ENCODE data around the gene PON1.

PON1 gene

DNA sequence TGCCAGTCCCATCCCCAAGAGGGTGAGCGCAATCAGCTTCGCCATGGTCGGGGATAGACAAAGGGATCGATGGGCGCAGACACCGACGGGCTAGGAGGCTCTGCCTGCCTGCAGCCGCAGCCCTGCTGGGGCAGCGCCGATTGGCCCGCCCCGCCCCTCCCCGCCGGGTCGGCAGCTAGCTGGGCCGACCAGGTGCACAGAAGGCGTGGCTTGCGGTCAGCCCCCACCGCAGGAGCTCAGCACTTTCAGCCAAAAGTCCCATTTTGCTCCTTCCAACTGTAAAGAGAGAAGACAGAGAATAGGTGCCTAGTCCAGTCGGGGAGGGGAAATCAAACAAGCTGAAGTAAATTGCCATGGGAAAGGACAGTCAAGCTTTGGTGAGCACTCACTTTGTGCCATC lies at the start of gene PON1:
TSS of gene PON1 (minus strand) at position 102 of the 400 bp plus-strand sequence. CDS start at position 45, 57 bp downstream.
- TF ChIP-seq, protein P1, sequence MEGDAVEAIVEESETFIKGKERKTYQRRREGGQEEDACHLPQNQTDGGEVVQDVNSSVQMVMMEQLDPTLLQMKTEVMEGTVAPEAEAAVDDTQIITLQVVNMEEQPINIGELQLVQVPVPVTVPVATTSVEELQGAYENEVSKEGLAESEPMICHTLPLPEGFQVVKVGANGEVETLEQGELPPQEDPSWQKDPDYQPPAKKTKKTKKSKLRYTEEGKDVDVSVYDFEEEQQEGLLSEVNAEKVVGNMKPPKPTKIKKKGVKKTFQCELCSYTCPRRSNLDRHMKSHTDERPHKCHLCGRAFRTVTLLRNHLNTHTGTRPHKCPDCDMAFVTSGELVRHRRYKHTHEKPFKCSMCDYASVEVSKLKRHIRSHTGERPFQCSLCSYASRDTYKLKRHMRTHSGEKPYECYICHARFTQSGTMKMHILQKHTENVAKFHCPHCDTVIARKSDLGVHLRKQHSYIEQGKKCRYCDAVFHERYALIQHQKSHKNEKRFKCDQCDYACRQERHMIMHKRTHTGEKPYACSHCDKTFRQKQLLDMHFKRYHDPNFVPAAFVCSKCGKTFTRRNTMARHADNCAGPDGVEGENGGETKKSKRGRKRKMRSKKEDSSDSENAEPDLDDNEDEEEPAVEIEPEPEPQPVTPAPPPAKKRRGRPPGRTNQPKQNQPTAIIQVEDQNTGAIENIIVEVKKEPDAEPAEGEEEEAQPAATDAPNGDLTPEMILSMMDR (conservative IDR thresholded peaks at IDR 0.05; ENCODE audit: low read length), result no peak
- no peak for DNase-seq (ENCODE audit: low read depth)
- no peak within 1 kb of the TSS for H3K4me3 ChIP-seq (ENCODE audit: low read length)

DNA sequence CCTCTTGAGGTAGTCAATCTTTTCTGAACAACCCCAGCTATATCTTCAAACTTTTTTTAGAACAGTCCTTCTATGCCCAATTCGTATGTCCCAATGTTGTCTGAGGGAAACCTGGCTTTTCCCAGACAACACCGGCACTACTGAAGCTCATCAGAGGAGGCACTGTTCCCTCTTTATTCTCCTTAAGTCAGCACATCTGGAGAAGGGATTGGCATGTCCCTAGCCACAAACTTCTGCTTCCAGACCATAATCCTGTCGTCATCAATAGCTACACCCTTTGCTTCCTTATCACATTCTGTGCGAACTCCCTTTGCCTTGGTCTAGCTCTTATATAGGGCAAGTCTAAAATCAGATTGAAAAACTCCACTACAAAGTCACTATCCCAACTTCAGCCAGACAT lies 49.0 kb upstream of the PON1 start:
- DNase-seq (ENCODE audit: low read depth), result no peak
- no peak overlapping the region for H3K4me3 ChIP-seq (ENCODE audit: low read length)
- TF ChIP-seq, protein P1 (conservative IDR thresholded peaks at IDR 0.05; ENCODE audit: low read length), result 0 out of 2 replicates have a peak, but pooled peaks have one; percentile 2

DNA sequence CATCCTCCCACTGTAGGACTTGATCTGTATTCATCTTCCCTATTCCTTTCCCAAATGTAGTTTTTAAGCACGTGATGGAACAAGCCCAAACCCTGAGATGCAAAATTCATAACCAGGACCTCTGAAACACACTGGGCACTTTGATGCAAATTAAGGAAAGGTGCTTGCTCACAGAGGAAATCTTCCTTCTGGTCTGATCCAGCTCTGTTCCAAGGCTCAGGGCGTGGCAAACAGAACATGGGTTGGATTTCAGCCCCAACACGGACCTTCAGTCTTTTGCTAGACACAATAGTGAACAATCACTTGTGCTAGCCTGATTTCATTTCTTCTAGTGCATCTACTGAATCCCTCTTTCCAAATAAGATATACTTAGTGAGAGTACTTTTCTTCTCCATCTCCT lies 43.9 kb upstream of the PON1 start:
- TF ChIP-seq, protein P1 (conservative IDR thresholded peaks at IDR 0.05; ENCODE audit: low read length), result no peak
- DNase-seq (ENCODE audit: low read depth), result no peak
- H3K4me3 ChIP-seq (ENCODE audit: low read length), result no peak overlapping the region

DNA sequence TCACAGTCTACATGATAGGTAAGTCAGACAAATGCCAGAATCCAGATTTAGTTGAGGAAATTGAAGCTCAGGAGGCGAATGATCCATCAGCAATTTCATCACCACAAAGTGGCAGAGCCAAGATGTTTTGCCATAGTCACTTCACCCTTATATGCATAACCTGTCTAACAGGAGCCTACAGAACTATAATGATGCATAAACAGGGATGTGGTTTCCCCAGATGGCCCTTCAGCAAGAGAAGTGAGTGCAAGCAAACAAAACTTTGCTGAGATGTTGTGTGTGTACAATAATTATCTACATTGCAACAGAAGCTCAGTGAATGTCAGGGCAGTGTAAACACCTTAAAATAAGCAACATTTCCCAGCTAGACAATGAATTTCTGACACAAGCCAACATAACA lies 43.3 kb upstream of the PON1 start:
- H3K4me3 ChIP-seq (ENCODE audit: low read length), result no peak overlapping the region
- TF ChIP-seq, protein P1 (conservative IDR thresholded peaks at IDR 0.05; ENCODE audit: low read length), result no peak
- DNase-seq (ENCODE audit: low read depth), result no peak

DNA sequence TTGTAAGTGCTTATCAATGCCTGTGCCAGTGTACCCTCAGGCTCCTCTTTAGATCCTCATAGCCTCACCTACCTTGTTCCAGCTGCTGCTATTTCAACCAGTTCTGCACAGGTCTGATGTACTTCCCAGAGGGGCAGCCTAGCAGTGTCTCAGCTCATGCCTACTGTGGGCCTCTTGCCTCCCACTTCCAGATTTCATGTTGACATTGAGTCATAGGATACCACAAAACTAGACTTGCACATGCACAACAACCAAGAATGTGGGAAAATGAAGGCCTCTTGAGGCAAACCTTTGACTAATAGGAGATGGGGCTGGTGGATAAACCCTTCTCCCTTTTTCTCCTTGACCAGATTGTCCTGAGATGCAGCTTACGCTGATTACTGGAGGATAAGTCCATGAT lies 40.8 kb upstream of the PON1 start:
- H3K4me3 ChIP-seq (ENCODE audit: low read length), result no peak overlapping the region
- no peak for DNase-seq (ENCODE audit: low read depth)
- TF ChIP-seq, protein P1 (conservative IDR thresholded peaks at IDR 0.05; ENCODE audit: low read length), result no peak

DNA sequence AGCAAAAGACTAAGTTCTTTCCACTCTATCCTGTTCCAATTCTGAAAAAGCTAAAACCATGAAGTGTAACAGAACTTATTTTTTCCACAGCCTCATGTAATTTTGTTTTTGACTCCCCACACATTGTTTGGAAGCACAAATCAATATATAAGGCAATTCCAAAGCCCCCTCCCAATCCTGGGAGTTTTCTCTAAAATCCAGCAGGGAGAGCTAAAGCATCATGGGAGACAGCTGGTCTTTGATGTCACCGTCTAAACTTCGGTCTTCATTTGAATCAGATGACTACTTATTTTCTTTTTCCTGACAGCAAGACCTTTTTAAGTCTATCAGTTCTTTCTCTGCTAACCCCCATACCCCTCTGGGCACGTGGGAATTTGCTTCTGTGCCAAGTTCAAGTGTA lies 33.3 kb upstream of the PON1 start:
- DNase-seq (ENCODE audit: low read depth), result no peak
- TF ChIP-seq, protein P1 (conservative IDR thresholded peaks at IDR 0.05; ENCODE audit: low read length), result no peak
- H3K4me3 ChIP-seq (ENCODE audit: low read length), result no peak overlapping the region

DNA sequence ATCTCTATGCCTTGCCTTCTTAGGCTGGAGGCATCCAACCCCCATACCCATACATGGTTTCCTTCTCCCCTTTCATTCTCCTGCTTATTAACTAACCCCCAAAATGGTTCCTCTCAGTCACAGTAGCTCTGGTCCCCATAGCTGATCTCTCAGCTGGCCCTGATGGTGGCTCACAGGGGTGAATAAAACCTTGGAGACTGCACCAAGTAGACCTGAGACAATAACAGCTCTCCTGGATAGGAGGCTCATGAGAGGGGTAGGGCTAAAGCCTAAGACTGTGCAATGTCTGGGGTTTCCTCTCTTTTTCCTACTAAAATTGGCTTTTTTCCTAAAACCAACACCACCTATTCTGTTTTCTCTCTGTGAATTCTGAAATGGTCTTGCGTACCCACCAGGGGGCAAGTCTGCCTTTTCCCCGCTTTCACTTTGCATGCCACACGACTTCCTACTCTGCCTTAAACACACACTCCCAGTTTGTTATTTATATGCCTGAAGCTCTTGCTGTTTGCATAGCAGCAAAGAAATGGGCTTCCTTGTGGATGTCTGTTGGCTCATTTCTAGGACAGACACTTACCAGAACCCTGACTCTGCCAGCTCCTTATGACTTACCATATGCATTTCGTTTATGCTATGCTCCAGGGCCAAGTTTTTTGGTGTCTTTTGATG lies 18.4 kb upstream of the PON1 start:
- no peak overlapping the region for H3K4me3 ChIP-seq (ENCODE audit: low read length)
- no peak for DNase-seq (ENCODE audit: low read depth)
- TF ChIP-seq, protein P1 (conservative IDR thresholded peaks at IDR 0.05; ENCODE audit: low read length), result no peak

Measured in AG10803 (cell line).